SK-N-SH (cell line): ENCODE data around the gene PEX3. TPM values are rescaled to one million over a fixed set of nuclear protein-coding genes. Genes with fewer than 3 reads are reported as not detected.

Experiments
- CTCF ChIA-PET: fragments of 300-600, 350-600 bp; formaldehyde crosslinking; extraction: SDS; loops from one replicate; lab custom pipeline; 2021; lab: Yijun Ruan, JAX
- POLR2A ChIA-PET: fragments of 350-600 bp; sonication (Branson Sonifier 250); formaldehyde crosslinking; extraction: SDS; loops from one replicate; lab custom pipeline; 2020; ENCODE audit warnings: antibody characterized with exemption, inconsistent platforms; lab: Yijun Ruan, JAX
- DNase-seq: peaks from one replicate; pipeline ENCODE4 v3.0.0; 2012
- H2AFZ ChIP-seq: fragments of 200-600 bp; sonication (generic); 2 replicates; pipeline ENCODE4 v1.8.1; 2016; ENCODE audit warnings: antibody characterized with exemption, mild to moderate bottlenecking, low read depth
- H3F3A ChIP-seq: fragments of 200-600 bp; sonication (generic); replicated peaks from 2 replicates; pipeline ENCODE3; 2016; ENCODE audit warnings: antibody characterized with exemption, mild to moderate bottlenecking; ENCODE audit not compliant: insufficient read depth
- H3K27ac ChIP-seq, 2 experiments: fragments of 200-500 bp in 1 of 2; fragments of 200-600 bp in 1 of 2; sonication (Bioruptor generic) in 1 of 2; sonication (generic), shearing (Covaris generic) in 1 of 2; 2 replicates each; pipeline versions ENCODE4 v1.5.1 to v1.6.1; 2014 to 2016; ENCODE audit warnings: low read depth in 2 of 2, inconsistent platforms in 1 of 2, low read length in 1 of 2, mild to moderate bottlenecking in 1 of 2, mixed read lengths in 1 of 2
- H3K27me3 ChIP-seq: fragments of 200-600 bp; sonication (generic), shearing (Covaris generic); 2 replicates; pipeline ENCODE4 v1.6.1; 2016; ENCODE audit warnings: mixed run types; ENCODE audit not compliant: insufficient read depth
- H3K36me3 ChIP-seq, 2 experiments: fragments of 200-500 bp in 1 of 2; fragments of 200-600 bp in 1 of 2; sonication (Bioruptor generic) in 1 of 2; sonication (generic) in 1 of 2; replicated peaks in 1 of 2; 2 replicates each; pipeline versions ENCODE3 to v1.5.1; 2014 to 2016; ENCODE audit warnings: low read length in 1 of 2, mild to moderate bottlenecking in 1 of 2; ENCODE audit not compliant: insufficient read depth in 2 of 2, control insufficient read depth in 1 of 2
- H3K4me1 ChIP-seq, 2 experiments: fragments of 200-500 bp in 1 of 2; fragments of 200-600 bp in 1 of 2; sonication (Bioruptor generic) in 1 of 2; sonication (generic), shearing (Covaris generic) in 1 of 2; 2 replicates each; pipeline versions ENCODE4 v1.5.1 to v1.6.1; 2014 to 2016; ENCODE audit warnings: low read depth in 1 of 2, low read length in 1 of 2, mixed run types in 1 of 2; ENCODE audit not compliant: insufficient read depth in 2 of 2, control insufficient read depth in 1 of 2
- H3K4me2 ChIP-seq: fragments of 200-600 bp; sonication (generic), shearing (Covaris generic); 2 replicates; pipeline ENCODE4 v1.6.1; 2017; ENCODE audit warnings: mixed run types
- H3K4me3 ChIP-seq, 2 experiments: fragments of 200-500 bp in 1 of 2; fragments of 200-600 bp in 1 of 2; sonication (Bioruptor generic) in 1 of 2; sonication (generic), shearing (Covaris generic) in 1 of 2; 2 replicates each; pipeline versions ENCODE4 v1.5.1 to v1.8.1; 2014 to 2016; ENCODE audit warnings: low read depth in 2 of 2, inconsistent platforms in 1 of 2, low read length in 1 of 2, mild to moderate bottlenecking in 1 of 2, mixed read lengths in 1 of 2, moderate library complexity in 1 of 2
- H3K79me2 ChIP-seq: fragments of 200-600 bp; sonication (generic); 2 replicates; pipeline ENCODE4 v1.8.1; 2017; ENCODE audit warnings: mild to moderate bottlenecking; ENCODE audit not compliant: insufficient read depth
- H3K9ac ChIP-seq: fragments of 200-600 bp; sonication (generic); 2 replicates; pipeline ENCODE4 v1.6.1; 2017; ENCODE audit warnings: mixed run types
- H3K9me2 ChIP-seq: fragments of 200-600 bp; sonication (generic); 2 replicates; pipeline ENCODE4 v1.6.1; 2017; ENCODE audit warnings: mixed run types
- H3K9me3 ChIP-seq: fragments of 200-600 bp; sonication (generic); 2 replicates; pipeline ENCODE4 v1.6.1; 2017; ENCODE audit warnings: mixed run types, mild to moderate bottlenecking, moderate library complexity
- H4K20me1 ChIP-seq: fragments of 200-600 bp; sonication (generic); 2 replicates; pipeline ENCODE4 v1.6.1; 2017; ENCODE audit warnings: mild to moderate bottlenecking, mixed run types; ENCODE audit not compliant: insufficient read depth
- ELF1 ChIP-seq: IDR thresholded peaks from 2 replicates; pipeline ENCODE4 v1.4.0; 2012
- EP300 ChIP-seq, 2 experiments: IDR thresholded peaks; 2 replicates each; pipeline versions ENCODE4 v1.4.0 to v1.6.1; 2012; ENCODE audit warnings: borderline replicate concordance in 1 of 2, low read depth in 1 of 2, low read length in 1 of 2
- FOSL2 ChIP-seq: IDR thresholded peaks from 2 replicates; pipeline ENCODE4 v1.4.0; 2012; ENCODE audit warnings: low read depth, mild to moderate bottlenecking, moderate library complexity, borderline replicate concordance
- FOXM1 ChIP-seq: IDR thresholded peaks from 2 replicates; pipeline ENCODE4 v1.4.0; 2012; ENCODE audit warnings: low read depth, mild to moderate bottlenecking
- GABPA ChIP-seq: IDR thresholded peaks from 2 replicates; pipeline ENCODE4 v1.4.0; 2012; ENCODE audit warnings: low read depth, mild to moderate bottlenecking
- JUND ChIP-seq: IDR thresholded peaks from 2 replicates; pipeline ENCODE4 v1.4.0; 2012
- MXI1 ChIP-seq: IDR thresholded peaks from 2 replicates; pipeline ENCODE4 v1.6.1; 2012; ENCODE audit warnings: mild to moderate bottlenecking, low read depth, low read length, improper control_type of control experiment
- POLR2AphosphoS5 ChIP-seq: IDR thresholded peaks from 2 replicates; pipeline ENCODE4 v1.6.1; 2012; ENCODE audit warnings: low read depth, low read length
- RAD21 ChIP-seq: IDR thresholded peaks from 2 replicates; pipeline ENCODE4 v1.6.1; 2012; ENCODE audit warnings: mild to moderate bottlenecking, low read length
- SIN3A ChIP-seq: IDR thresholded peaks from 2 replicates; pipeline ENCODE4 v1.6.1; 2012; ENCODE audit warnings: low read depth, mild to moderate bottlenecking, low read length, moderate library complexity, borderline replicate concordance
- TAF1 ChIP-seq: IDR thresholded peaks from 2 replicates; pipeline ENCODE4 v1.6.1; 2012; ENCODE audit warnings: low read depth, mild to moderate bottlenecking, low read length, moderate library complexity, borderline replicate concordance
- TCF12 ChIP-seq: IDR thresholded peaks from 2 replicates; pipeline ENCODE4 v1.4.0; 2012
- YY1 ChIP-seq: IDR thresholded peaks from 2 replicates; pipeline ENCODE4 v1.4.0; 2012; ENCODE audit warnings: low read depth, mild to moderate bottlenecking
- WGBS: methylation state at CpG from one replicate; pipeline ENCODE4 v1.1.6; 2017; ENCODE audit warnings: low lambda C conversion rate; 5-methylcytosine and 5-hydroxymethylcytosine counted together
- polyA plus RNA-seq, 3 experiments: library from polyadenylated mRNA; depleted of rRNA; stranded (reverse); fragments of >200 nt; gene quantifications; 2 replicates each; pipeline ENCODE4 v1.2.3, GENCODE V29; 2012
- TF ChIP-seq, protein P1 (sequence below): fragments of 150-350 bp; IDR thresholded peaks from 2 replicates; pipeline ENCODE4 v1.6.1; 2017; ENCODE audit warnings: antibody characterized with exemption, low read length, low read depth, borderline replicate concordance
- TF ChIP-seq, protein P2 (sequence below): IDR thresholded peaks from 2 replicates; pipeline ENCODE4 v1.4.0; 2012; ENCODE audit warnings: low read depth
- TF ChIP-seq, protein P3 (sequence below): IDR thresholded peaks from 2 replicates; pipeline ENCODE4 v1.4.0; 2012; ENCODE audit warnings: low read depth, borderline replicate concordance

PEX3 gene
- polyA plus RNA-seq, 1 of the 3 experiments (the other 2 are of a cell fraction): 14.1 TPM

DNA sequence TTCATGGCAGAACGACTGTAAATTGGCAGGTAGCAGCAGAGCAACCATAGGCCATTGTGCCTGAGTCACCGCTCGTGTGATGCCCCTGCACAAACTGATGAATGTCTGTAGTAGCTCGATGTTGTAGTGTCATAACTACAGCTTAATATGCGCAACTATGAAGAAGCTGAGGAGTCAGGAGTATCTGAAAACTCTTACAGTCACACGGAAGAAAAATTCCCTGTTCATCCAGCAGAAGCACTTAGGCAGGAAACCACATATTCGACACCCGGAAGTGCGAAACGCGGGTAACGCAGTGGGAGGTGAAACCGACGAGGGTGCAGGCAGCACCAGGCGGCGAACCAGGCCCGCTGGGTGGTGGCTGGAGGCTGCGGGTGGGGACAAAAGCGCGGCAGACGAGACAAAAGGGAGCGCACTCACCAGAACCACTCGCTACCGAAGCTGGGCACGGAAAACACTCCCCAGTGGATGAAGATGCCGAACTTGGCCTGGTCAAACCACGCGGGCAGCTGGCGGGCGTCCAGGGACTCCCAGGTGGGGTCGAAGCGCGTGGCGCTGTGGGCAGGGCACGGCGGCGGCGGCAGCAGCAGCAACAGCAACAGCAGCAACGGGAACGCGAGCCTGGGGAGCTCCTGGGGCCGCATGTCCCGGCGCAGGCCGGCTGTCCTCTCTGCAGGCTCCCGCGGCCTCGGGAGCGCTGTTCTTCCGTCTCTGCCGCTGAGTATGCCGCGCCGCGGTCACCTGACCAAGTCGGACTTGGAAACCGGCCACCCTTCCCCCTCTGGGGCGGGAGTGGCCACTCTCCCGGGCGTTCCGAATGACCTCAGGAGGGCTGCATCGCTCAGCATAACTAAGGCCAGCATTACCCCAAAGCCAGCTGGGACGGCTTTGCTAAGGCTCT is 60.6 kb downstream of the PEX3 start, which contains the start of gene FUCA2:
TSS of gene FUCA2 (minus strand) at position 730 of the 901 bp plus-strand sequence. CDS start at position 644, 86 bp downstream.
- no peaks in the 10 kb centered on the region for H3K27me3 ChIP-seq
- H3K9me2 ChIP-seq: no peaks in the 10 kb centered on the region
- peak within 1 kb of the TSS; percentile 53 to 82 for H3K27ac ChIP-seq
- ChIA-PET CTCF (interaction anchor here (0.8 to 1.3 kb wide), 2 partner anchors 10 to 25 kb away, joined by 3 read pairs; no protein-coding TSS in a partner anchor), POLR2A (interaction anchor here (0.5 to 1.8 kb wide), 4 partner anchors 25 to 842 kb away, joined by 3 to 5 read pairs (median 3); partner anchors contain the start of genes ADAT2 and PEX3)
- H3K9me3 ChIP-seq: no peaks in the 10 kb centered on the region
- peaks cover 0 to 13% of the 10 kb centered on the region in 2 experiments; a peak in 2 of 4 replicates for H3K4me1 ChIP-seq
- H3K36me3 ChIP-seq: peaks cover 5 to 14% of the 10 kb centered on the region in 2 experiments
- peak within 1 kb of the TSS; percentile 73 for H3K4me2 ChIP-seq
- H3K9ac ChIP-seq: peak within 1 kb of the TSS; percentile 74
- peak within 1 kb of the TSS; percentile 82 for H2AFZ ChIP-seq
- 6% methylated on average over 21 of the region's 63 CpGs for WGBS
- H3K4me3 ChIP-seq: peak within 1 kb of the TSS; percentile 59 to 67
- H3F3A ChIP-seq: no peaks in the 10 kb centered on the region
- TF ChIP-seq GABPA (peak; percentile 72), EP300 (IDR thresholded peaks at IDR 0.05; ENCODE audit: borderline replicate concordance in 1 of 2, low read depth in 1 of 2, low read length in 1 of 2) (no peak), TAF1 (peak; percentile 65), JUND (no peak), RAD21 (0 out of 2 replicates have a peak, but pooled peaks have one; percentile 11), ELF1 (peak; percentile 76), SIN3A (peak; percentile 48; the same call in 1 of the 2 replicates), FOXM1 (no peak), MXI1 (no peak; the same call in none of the 2 replicates), TCF12 (0 out of 2 replicates have a peak, but pooled peaks have one; percentile 13), YY1 (no peak), POLR2AphosphoS5 (peak; percentile 50), FOSL2 (no peak)
- TF ChIP-seq, protein P1, sequence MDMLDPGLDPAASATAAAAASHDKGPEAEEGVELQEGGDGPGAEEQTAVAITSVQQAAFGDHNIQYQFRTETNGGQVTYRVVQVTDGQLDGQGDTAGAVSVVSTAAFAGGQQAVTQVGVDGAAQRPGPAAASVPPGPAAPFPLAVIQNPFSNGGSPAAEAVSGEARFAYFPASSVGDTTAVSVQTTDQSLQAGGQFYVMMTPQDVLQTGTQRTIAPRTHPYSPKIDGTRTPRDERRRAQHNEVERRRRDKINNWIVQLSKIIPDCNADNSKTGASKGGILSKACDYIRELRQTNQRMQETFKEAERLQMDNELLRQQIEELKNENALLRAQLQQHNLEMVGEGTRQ: peak; percentile 53; the same call in 1 of the 2 replicates
- TF ChIP-seq, protein P2, sequence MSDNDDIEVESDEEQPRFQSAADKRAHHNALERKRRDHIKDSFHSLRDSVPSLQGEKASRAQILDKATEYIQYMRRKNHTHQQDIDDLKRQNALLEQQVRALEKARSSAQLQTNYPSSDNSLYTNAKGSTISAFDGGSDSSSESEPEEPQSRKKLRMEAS: peak; percentile 38; the same call in 1 of the 2 replicates
- TF ChIP-seq, protein P3, sequence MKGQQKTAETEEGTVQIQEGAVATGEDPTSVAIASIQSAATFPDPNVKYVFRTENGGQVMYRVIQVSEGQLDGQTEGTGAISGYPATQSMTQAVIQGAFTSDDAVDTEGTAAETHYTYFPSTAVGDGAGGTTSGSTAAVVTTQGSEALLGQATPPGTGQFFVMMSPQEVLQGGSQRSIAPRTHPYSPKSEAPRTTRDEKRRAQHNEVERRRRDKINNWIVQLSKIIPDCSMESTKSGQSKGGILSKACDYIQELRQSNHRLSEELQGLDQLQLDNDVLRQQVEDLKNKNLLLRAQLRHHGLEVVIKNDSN: peak; percentile 87
- peaks cover 21% of the 10 kb centered on the region for H3K79me2 ChIP-seq
- H4K20me1 ChIP-seq: no peaks in the 10 kb centered on the region
- peak; percentile 86 for DNase-seq
